GM12878 (cell line): ENCODE data around the gene SYN1. TPM values are rescaled to one million over a fixed set of nuclear protein-coding genes. Genes with fewer than 3 reads are reported as not detected.
A peak's percentile ranks its signal among the peaks of the same experiment; 100 is the strongest.

Source experiments
- BACH1 ChIP-seq: fragments of 450-650 bp; IDR thresholded peaks from 2 replicates; pipeline ENCODE4 v1.6.1; 2017; ENCODE audit warnings: mild to moderate bottlenecking, borderline replicate concordance
- CTCF ChIP-seq, 3 experiments: IDR thresholded peaks in 2 of 3; conservative IDR thresholded peaks in 1 of 3; 2 replicates each; pipeline ENCODE4 v1.5.1; 2011; ENCODE audit warnings: low read depth in 3 of 3, low read length in 3 of 3, mild to moderate bottlenecking in 3 of 3, control low read depth in 2 of 3, moderate library complexity in 2 of 3, inconsistent platforms in 1 of 3, mixed read lengths in 1 of 3; ENCODE audit not compliant: control insufficient read depth in 2 of 3, insufficient read depth in 1 of 3; ENCODE audit errors: extremely low read depth in 1 of 3
- E2F4 ChIP-seq: IDR thresholded peaks from 2 replicates; pipeline ENCODE4 v1.6.1; 2012; ENCODE audit warnings: low read depth, low read length, improper control_type of control experiment
- E4F1 ChIP-seq: fragments of 450-650 bp; IDR thresholded peaks from 2 replicates; pipeline ENCODE4 v1.6.1; 2018; ENCODE audit warnings: borderline replicate concordance, mild to moderate bottlenecking; ENCODE audit not compliant: partially characterized antibody
- EED ChIP-seq: sonication (generic); IDR thresholded peaks from 2 replicates; pipeline ENCODE4 v1.6.1; 2016; ENCODE audit warnings: antibody characterized with exemption, low read depth
- EGR1 ChIP-seq, 2 experiments: IDR thresholded peaks; 1 replicate in 1 of 2; 2 replicates in 1 of 2; pipeline ENCODE4 v1.6.1; 2011 to 2012; ENCODE audit warnings: low read depth in 2 of 2, low read length in 2 of 2, borderline replicate concordance in 1 of 2, mild to moderate bottlenecking in 1 of 2, moderate library complexity in 1 of 2
- EP300 ChIP-seq, 2 experiments: fragments of 150-350 bp in 1 of 2; IDR thresholded peaks; 2 replicates each; pipeline ENCODE4 v1.6.1; 2011 to 2012; ENCODE audit warnings: low read depth in 2 of 2, low read length in 2 of 2, borderline replicate concordance in 1 of 2, improper control_type of control experiment in 1 of 2, inconsistent platforms in 1 of 2; ENCODE audit not compliant: control insufficient read depth in 1 of 2
- HDAC2 ChIP-seq: fragments of 200-600 bp; sonication (generic); IDR thresholded peaks from 2 replicates; pipeline ENCODE4 v1.6.1; 2017
- HDGF ChIP-seq: fragments of 450-650 bp; IDR thresholded peaks from 2 replicates; pipeline ENCODE4 v1.6.1; 2016; ENCODE audit warnings: antibody characterized with exemption
- KLF5 ChIP-seq: fragments of 450-650 bp; IDR thresholded peaks from 2 replicates; pipeline ENCODE4 v1.6.1; 2014; ENCODE audit warnings: mild to moderate bottlenecking; ENCODE audit not compliant: partially characterized antibody
- MEF2B ChIP-seq: fragments of 450-650 bp; IDR thresholded peaks from 2 replicates; pipeline ENCODE4 v1.6.1; 2018; ENCODE audit warnings: mild to moderate bottlenecking, moderate library complexity; ENCODE audit not compliant: partially characterized antibody, poor library complexity, severe bottlenecking
- NKRF ChIP-seq: fragments of 450-650 bp; conservative IDR thresholded peaks from 2 replicates; pipeline ENCODE4 v1.6.1; 2017; ENCODE audit warnings: mild to moderate bottlenecking, moderate library complexity
- POLR2AphosphoS5 ChIP-seq: IDR thresholded peaks from 2 replicates; pipeline ENCODE4 v1.6.1; 2011; ENCODE audit warnings: mild to moderate bottlenecking, low read length, inconsistent platforms
- RELB ChIP-seq: fragments of 450-650 bp; IDR thresholded peaks from 2 replicates; pipeline ENCODE4 v1.6.1; 2017; ENCODE audit warnings: low read depth, mild to moderate bottlenecking, moderate library complexity
- SMARCA5 ChIP-seq: fragments of 450-650 bp; IDR thresholded peaks from 2 replicates; pipeline ENCODE4 v1.6.1; 2017; ENCODE audit warnings: mild to moderate bottlenecking
- STAT1 ChIP-seq: fragments of 450-650 bp; conservative IDR thresholded peaks from 2 replicates; pipeline ENCODE4 v1.6.1; 2014; ENCODE audit warnings: antibody characterized with exemption, mild to moderate bottlenecking
- STAT3 ChIP-seq: IDR thresholded peaks from 2 replicates; pipeline ENCODE4 v1.6.1; 2011; ENCODE audit warnings: low read depth, low read length, improper control_type of control experiment
- TAF1 ChIP-seq: IDR thresholded peaks from 2 replicates; pipeline ENCODE4 v1.6.1; 2011; ENCODE audit warnings: mild to moderate bottlenecking, low read depth, low read length, borderline replicate concordance
- ZNF274 ChIP-seq: IDR thresholded peaks from one replicate; pipeline ENCODE4 v1.8.0; 2011; ENCODE audit not compliant: insufficient read length, insufficient read depth
- ZSCAN29 ChIP-seq: fragments of 450-650 bp; IDR thresholded peaks from 2 replicates; pipeline ENCODE4 v1.6.1; 2017; ENCODE audit warnings: mild to moderate bottlenecking, moderate library complexity
- polyA plus RNA-seq, 11 experiments: library from polyadenylated mRNA; depleted of rRNA in 4 of 11; unstranded in 6 of 11; stranded (reverse) in 5 of 11; fragments of >200 nt; fragmentation: Nextera tagmentation in 4 of 11; fragmentation: Illumina TruSeq in 1 of 11; extraction: Ambion mirVana in 4 of 11; extraction: Trizol in 1 of 11; gene quantifications; 1 replicate in 1 of 11; 2 replicates in 10 of 11; pipeline versions ENCODE4 v1.2.1 to v1.2.3, GENCODE V29; 2011 to 2016; ENCODE audit warnings: inconsistent platforms in 2 of 11, missing spikeins in 2 of 11, low read depth in 1 of 11
- total RNA-seq, 4 experiments: library from RNA; depleted of rRNA in 3 of 4; stranded (reverse); fragments of >200 nt in 3 of 4; fragmentation: Illumina TruSeq in 1 of 4; extraction: Trizol in 1 of 4; gene quantifications; 2 replicates each; pipeline versions ENCODE4 v1.2.1 to v1.2.3, GENCODE V29; 2013 to 2021

Gene SYN1
- total and polyA plus RNA-seq, 10 of the 15 experiments (the other 5 are each of a cell fraction or from before 2014, with no cell fraction given): 0.09 to 0.57 (median 0.16) TPM; not detected in 3

GRCh38 chrX:47650164-47651042 is 30.7 kb upstream of the SYN1 start, which contains the start of gene ELK1 (continued):
- TF ChIP-seq STAT3 (no peak), HDGF (no peak), EED (0 out of 2 replicates have a peak, but pooled peaks have one; percentile 26), E4F1 (no peak), EP300 (IDR thresholded peaks at IDR 0.05; ENCODE audit: borderline replicate concordance in 1 of 2, control insufficient read depth in 1 of 2, low read depth in 2 of 2, low read length in 2 of 2) (no peak), HDAC2 (no peak), BACH1 (no peak; the same call in 1 of the 2 replicates), MEF2B (peak; percentile 37), EGR1 (IDR thresholded peaks at IDR 0.05; ENCODE audit: borderline replicate concordance in 1 of 2, low read depth in 2 of 2, low read length in 2 of 2) (peak in 1 of 2 experiments; percentile 85; a peak in 2 of 3 replicates), ZNF274 (no peak), STAT1 (no peak), ZSCAN29 (no peak), RELB (no peak), CTCF (IDR thresholded peaks at IDR 0.05 in 2 of 3, conservative IDR thresholded peaks at IDR 0.05 in 1 of 3; ENCODE audit: control insufficient read depth in 2 of 3, extremely low read depth in 1 of 3, insufficient read depth in 1 of 3, low read depth in 3 of 3, low read length in 3 of 3) (no peak), SMARCA5 (no peak), NKRF (peak; percentile 49; the same call in 1 of the 2 replicates), E2F4 (no peak), KLF5 (no peak), TAF1 (no peak), POLR2AphosphoS5 (peak; percentile 60; the same call in 1 of the 2 replicates)
